WTC11 (cell line): Measurements from ENCODE around the gene LDLRAD3.

ENCODE experiments used
- ARID4B ChIP-seq: sonication (generic); formaldehyde crosslinking; IDR thresholded peaks from 2 replicates; pipeline ENCODE4 v1.8.0; 2023; ENCODE audit warnings: missing genetic modification reagents, mild to moderate bottlenecking, borderline replicate concordance
- CTCF ChIP-seq: fragments of 200-600 bp; IDR thresholded peaks from 2 replicates; pipeline ENCODE4 v1.8.0; 2022; ENCODE audit warnings: antibody characterized with exemption
- ELF4 ChIP-seq: sonication (generic); formaldehyde crosslinking; IDR thresholded peaks from 2 replicates; pipeline ENCODE4 v1.8.1; 2022; ENCODE audit warnings: low read depth, mild to moderate bottlenecking, moderate library complexity, missing genetic modification reagents
- ESRRA ChIP-seq: sonication (generic); formaldehyde crosslinking; IDR thresholded peaks from 2 replicates; pipeline ENCODE4 v1.8.1; 2022; ENCODE audit warnings: mild to moderate bottlenecking, missing genetic modification reagents, borderline replicate concordance
- ETV6 ChIP-seq: sonication (generic); formaldehyde crosslinking; IDR thresholded peaks from 2 replicates; pipeline ENCODE4 v1.8.1; 2022; ENCODE audit warnings: mild to moderate bottlenecking, missing genetic modification reagents
- GABPB1 ChIP-seq: sonication (generic); formaldehyde crosslinking; IDR thresholded peaks from 2 replicates; pipeline ENCODE4 v1.8.1; 2023; ENCODE audit warnings: mild to moderate bottlenecking, missing genetic modification reagents
- HMGXB4 ChIP-seq: sonication (generic); formaldehyde crosslinking; IDR thresholded peaks from 2 replicates; pipeline ENCODE4 v1.8.1; 2023; ENCODE audit warnings: mild to moderate bottlenecking, moderate library complexity, missing genetic modification reagents
- NR1H2 ChIP-seq: sonication (generic); formaldehyde crosslinking; IDR thresholded peaks from 2 replicates; pipeline ENCODE4 v1.9.0; 2021; ENCODE audit warnings: mild to moderate bottlenecking, moderate library complexity, missing genetic modification reagents
- NR2C2 ChIP-seq: sonication (generic); formaldehyde crosslinking; IDR thresholded peaks from 2 replicates; pipeline ENCODE4 v1.8.0; 2022; ENCODE audit warnings: mild to moderate bottlenecking, missing genetic modification reagents
- PREB ChIP-seq: sonication (generic); formaldehyde crosslinking; IDR thresholded peaks from 2 replicates; pipeline ENCODE4 v1.8.1; 2022; ENCODE audit warnings: mild to moderate bottlenecking, missing genetic modification reagents, moderate library complexity, borderline replicate concordance
- SP1 ChIP-seq: sonication (generic); formaldehyde crosslinking; conservative IDR thresholded peaks from 2 replicates; pipeline ENCODE4 v1.8.1; 2022; ENCODE audit warnings: missing genetic modification reagents
- TCF7 ChIP-seq: sonication (generic); formaldehyde crosslinking; IDR thresholded peaks from 2 replicates; pipeline ENCODE4 v1.8.0; 2022; ENCODE audit warnings: mild to moderate bottlenecking, low read depth, missing genetic modification reagents, moderate library complexity
- TP53 ChIP-seq: sonication (generic); formaldehyde crosslinking; IDR thresholded peaks from 2 replicates; pipeline ENCODE4 v1.8.1; 2023; ENCODE audit warnings: mild to moderate bottlenecking, missing genetic modification reagents

GRCh38 chr11:35983981-35984380 is 40.1 kb downstream of the LDLRAD3 start:
- TF ChIP-seq GABPB1 (CRISPR knock-in tag) (no peak), ETV6 (CRISPR knock-in tag) (no peak), NR1H2 (no peak), CTCF (no peak), HMGXB4 (CRISPR knock-in tag) (no peak), ARID4B (no peak), SP1 (CRISPR knock-in tag) (no peak), NR2C2 (CRISPR knock-in tag) (no peak), ELF4 (CRISPR knock-in tag) (no peak), ESRRA (no peak), PREB (CRISPR knock-in tag) (no peak), TP53 (CRISPR knock-in tag) (no peak), TCF7 (CRISPR knock-in tag) (no peak)
